Fibroblast of lung (primary cell): Measurements from ENCODE around the gene CHCHD6.

Experiments
- CTCF ChIP-seq, 2 donors: IDR thresholded peaks in 1 of 2; conservative IDR thresholded peaks in 1 of 2; 1 replicate in 1 of 2; 2 replicates in 1 of 2; pipeline ENCODE4 v1.5.1; 2011 to 2012; ENCODE audit warnings: low read length in 2 of 2, control low read depth in 1 of 2, inconsistent platforms in 1 of 2, low read depth in 1 of 2, mild to moderate bottlenecking in 1 of 2
- EZH2 ChIP-seq: IDR thresholded peaks from 2 replicates; pipeline ENCODE4 v1.5.1; 2012; ENCODE audit warnings: low read length, control low read depth, mild to moderate bottlenecking; ENCODE audit errors: missing control alignments

- no peak for TF ChIP-seq CTCF (conservative IDR thresholded peaks at IDR 0.05 in 1 of 2, IDR thresholded peaks at IDR 0.05 in 1 of 2; ENCODE audit: low read depth in 1 of 2, low read length in 2 of 2)
- no peak for TF ChIP-seq EZH2
These were observed 192.9 kb downstream of the CHCHD6 start for GRCh38 chr3:126896968-126897367.
